ENCODE results near the gene ZNF343. TPM values are rescaled to one million over a fixed set of nuclear protein-coding genes. Genes with fewer than 3 reads are reported as not detected.
"Not testable (repeated sequence)": the region's sequence is repeated elsewhere in the genome, so short reads cannot be mapped to it uniquely, and the experiment has no call there.

ZNF343 gene
- total RNA-seq, 4 donors from 2014 or later, result 12.0 to 15.6 (median 13.6) TPM

GRCh38 chr20:2536560-2536986 is 27.9 kb upstream of the ZNF343 start, which contains the start of gene TMC2:
Gene TMC2, plus strand, starts transcription at chr20:2536573. Its CDS starts 49 bp downstream, at chr20:2536622.
- DNase-seq (ENCODE audit: low spot score in 2 of 2), result no peak
- Histone ChIP-seq H3K4me1 (peaks cover 0 to 18% (median 3%) of the 10 kb centered on the region in 4 donors), H3K27ac (no peak within 1 kb of the TSS), H3K4me3 (no peak within 1 kb of the TSS), H3K27me3 (peaks cover 0 to 32% of the 10 kb centered on the region in 2 donors), H3K36me3 (no peaks in the 10 kb centered on the region), H3K9me3 (no peaks in the 10 kb centered on the region)
- WGBS, 2 donors, result 63 to 65% methylated on average over 4 to 12 of the region's 13 CpGs
- TF ChIP-seq EP300 (IDR thresholded peaks at IDR 0.05) (no peak), POLR2A (IDR thresholded peaks at IDR 0.05) (no peak), CTCF (IDR thresholded peaks at IDR 0.05) (no peak)

- H3K36me3 ChIP-seq, result no peaks in the 10 kb centered on the region
- peaks cover 0 to 26% of the 10 kb centered on the region in 2 donors for H3K27me3 ChIP-seq
- peaks cover 0 to 18% (median 3%) of the 10 kb centered on the region in 4 donors for H3K4me1 ChIP-seq
- DNase-seq (ENCODE audit: low spot score in 2 of 2), result no peak
- TF ChIP-seq EP300 (IDR thresholded peaks at IDR 0.05) (no peak), CTCF (IDR thresholded peaks at IDR 0.05) (no peak), POLR2A (IDR thresholded peaks at IDR 0.05) (no peak)
- no peak overlapping the region for H3K27ac ChIP-seq
- no peak overlapping the region for H3K4me3 ChIP-seq
- no peaks in the 10 kb centered on the region for H3K9me3 ChIP-seq
- 52 to 53% methylated on average over 11 to 12 of the region's 12 CpGs for WGBS, 2 donors
Measured at GRCh38 chr20:2535711-2536559, 27.2 kb upstream of the ZNF343 start.

DNA sequence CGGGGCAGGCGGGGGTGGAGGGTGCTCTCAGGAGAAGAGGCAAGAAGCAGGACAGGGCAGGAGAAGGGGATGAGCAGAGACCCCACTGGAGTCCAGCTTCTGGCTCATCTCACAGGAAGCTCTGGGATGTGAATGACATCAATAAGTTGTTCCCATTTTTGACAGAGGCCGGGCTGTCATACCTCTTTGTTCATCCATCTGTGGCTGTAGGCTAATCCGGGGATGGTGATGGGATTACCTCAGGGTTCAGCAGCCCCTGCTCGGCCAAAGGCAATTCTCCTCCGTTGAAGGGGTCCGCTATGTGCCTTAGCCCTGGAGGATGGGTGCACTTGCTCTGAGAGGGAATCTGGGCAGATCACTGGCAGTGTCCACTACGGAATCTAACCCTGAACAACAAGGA is 24.4 kb upstream of the ZNF343 start:
- TF ChIP-seq EP300 (IDR thresholded peaks at IDR 0.05) (no peak), CTCF (IDR thresholded peaks at IDR 0.05) (no peak), POLR2A (IDR thresholded peaks at IDR 0.05) (no peak)
- Histone ChIP-seq H3K36me3 (no peaks in the 10 kb centered on the region), H3K4me1 (no peaks in the 10 kb centered on the region), H3K9me3 (no peaks in the 10 kb centered on the region), H3K27ac (no peak overlapping the region), H3K4me3 (no peak overlapping the region), H3K27me3 (peaks cover 0 to 25% of the 10 kb centered on the region in 2 donors)
- DNase-seq (ENCODE audit: low spot score in 2 of 2), result no peak
- 81 to 86% methylated on average over 8 of the region's 8 CpGs for WGBS, 2 donors

GRCh38 chr20:2528671-2529271 is 20.1 kb upstream of the ZNF343 start:
- Histone ChIP-seq H3K4me3 (no peak overlapping the region), H3K9me3 (no peaks in the 10 kb centered on the region), H3K4me1 (peaks cover 0 to 15% (median 0%) of the 10 kb centered on the region in 4 donors), H3K36me3 (no peaks in the 10 kb centered on the region), H3K27ac (no peak overlapping the region), H3K27me3 (peaks cover 0 to 6% of the 10 kb centered on the region in 2 donors)
- WGBS, 2 donors, result 50 to 56% methylated on average over 10 of the region's 10 CpGs
- DNase-seq (ENCODE audit: low spot score in 2 of 2), result no peak
- TF ChIP-seq CTCF (IDR thresholded peaks at IDR 0.05) (no peak), POLR2A (IDR thresholded peaks at IDR 0.05) (no peak)

GRCh38 chr20:2527762-2528161 is 19.0 kb upstream of the ZNF343 start:
- Histone ChIP-seq H3K4me1 (peaks cover 0 to 19% (median 0%) of the 10 kb centered on the region in 4 donors), H3K27ac (no peak overlapping the region), H3K36me3 (no peaks in the 10 kb centered on the region), H3K4me3 (no peak overlapping the region), H3K9me3 (no peaks in the 10 kb centered on the region), H3K27me3 (peaks cover 0 to 2% of the 10 kb centered on the region in 2 donors)
- TF ChIP-seq EP300 (IDR thresholded peaks at IDR 0.05) (no peak), POLR2A (IDR thresholded peaks at IDR 0.05) (no peak), CTCF (IDR thresholded peaks at IDR 0.05) (no peak)
- DNase-seq (ENCODE audit: low spot score in 2 of 2), result no peak
- WGBS, 2 donors, result 85 to 87% methylated on average over 6 of the region's 6 CpGs

DNA sequence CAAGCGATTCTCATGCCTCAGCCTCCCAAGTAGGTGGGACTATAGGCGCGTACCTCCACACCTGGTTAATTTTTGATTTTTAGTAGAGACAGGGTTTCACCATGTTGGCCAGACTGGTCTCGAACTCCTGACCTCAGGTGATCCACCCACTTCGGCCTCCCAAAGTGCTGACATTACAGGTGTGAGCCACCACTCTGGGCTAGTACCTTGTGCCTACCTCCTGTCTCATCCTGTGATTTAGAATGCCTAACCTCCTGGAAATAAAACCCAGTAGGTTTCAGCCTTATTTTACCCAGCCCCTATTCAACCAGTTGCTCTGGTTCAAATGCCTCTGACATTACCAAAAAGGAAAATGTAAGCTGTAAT is 17.5 kb upstream of the ZNF343 start:
- not testable (repeated sequence) for H3K27me3 ChIP-seq; H3K9me3 ChIP-seq; DNase-seq (ENCODE audit: low spot score in 2 of 2); H3K4me3 ChIP-seq; H3K27ac ChIP-seq; H3K36me3 ChIP-seq
- peaks cover 0 to 30% (median 0%) of the 10 kb centered on the region in 4 donors for H3K4me1 ChIP-seq
- 94 to 97% methylated on average over 5 of the region's 5 CpGs for WGBS, 2 donors

All from tibial nerve (tissue), 4 donors.